GM21825 (cell line): ENCODE measurements around the gene OS9.
A peak's percentile ranks its signal among the peaks of the same experiment; 100 is the strongest.

ENCODE experiments used
- ATAC-seq: cut with Tn5 transposase; IDR thresholded peaks from one replicate; pipeline ENCODE4 v1.9.1; 2021; ENCODE audit warnings: mild to moderate bottlenecking, moderate library complexity; ENCODE audit not compliant: unreplicated experiment

The OS9 gene

DNA sequence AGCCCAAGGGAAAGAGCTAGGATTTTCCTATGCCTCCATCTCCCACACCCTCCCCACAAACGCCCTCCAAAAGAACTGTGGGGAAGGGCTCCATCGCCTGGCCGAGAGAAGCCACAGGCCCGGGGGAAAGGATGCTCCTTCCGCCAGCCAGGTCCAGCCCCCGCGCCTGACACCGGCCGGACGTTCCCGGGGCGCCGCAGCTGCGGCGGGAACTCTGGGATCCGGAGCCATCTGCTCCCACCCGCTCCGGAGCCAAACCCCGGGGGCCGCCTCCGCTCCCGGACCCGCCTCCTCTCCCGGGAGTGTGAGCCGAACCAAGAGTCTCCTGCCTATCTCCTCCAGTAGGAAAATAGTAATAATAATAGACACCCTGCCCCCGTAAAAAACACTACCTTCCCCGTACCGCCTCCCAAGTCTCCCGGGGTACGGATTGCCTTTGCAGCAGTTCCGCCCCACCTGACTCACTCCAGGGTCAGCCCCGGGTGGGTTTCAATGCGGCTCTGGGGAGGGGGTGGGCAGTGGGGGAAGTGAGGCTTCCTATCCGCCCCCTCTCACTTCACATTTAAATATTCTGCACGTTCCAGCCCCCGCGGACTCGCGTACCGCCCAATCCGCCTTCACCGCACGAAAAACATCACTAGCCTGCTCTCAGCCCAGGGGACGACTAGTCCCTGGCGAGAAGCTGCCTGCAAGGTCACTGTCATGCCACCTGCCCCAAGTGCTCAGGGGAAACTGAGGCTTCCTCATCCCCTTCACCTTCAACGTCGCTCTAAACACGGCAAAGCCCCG, 42.2 kb downstream of the OS9 start:
- ATAC-seq: no peak

DNA sequence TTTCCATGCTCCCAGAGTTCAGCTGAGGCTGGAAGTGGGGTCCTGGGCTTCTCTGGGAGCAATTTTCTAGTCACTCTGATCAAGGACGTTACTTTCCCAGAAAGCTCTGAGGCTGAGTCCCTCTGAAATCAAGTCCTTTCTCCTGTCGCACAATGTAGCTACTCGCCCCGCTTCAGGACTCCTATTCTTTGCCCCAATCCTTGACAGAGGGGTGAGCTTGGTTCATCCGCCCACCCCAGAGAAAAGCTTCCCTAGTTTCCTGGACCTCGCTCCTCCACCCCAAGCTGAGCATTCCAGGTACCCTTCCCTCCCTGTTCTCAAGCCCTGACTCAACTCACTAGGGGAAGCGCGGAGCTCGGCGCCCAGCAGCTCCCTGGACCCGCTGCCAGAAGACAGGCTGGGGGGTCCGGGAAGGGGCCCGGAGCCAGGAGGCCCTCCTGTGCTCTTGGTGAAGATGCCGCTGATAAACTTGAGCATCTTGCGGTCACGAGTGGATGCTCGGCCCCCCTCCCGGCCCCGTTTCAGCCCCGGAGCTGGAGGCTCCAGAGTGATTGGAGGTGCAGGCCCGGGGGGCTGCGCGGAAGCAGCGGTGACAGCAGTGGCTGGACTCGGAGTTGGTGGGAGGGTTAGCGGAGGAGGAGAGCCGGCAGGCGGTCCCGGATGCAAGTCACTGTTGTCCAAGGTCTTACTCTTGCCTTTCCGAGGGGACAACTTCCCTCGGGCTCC, 43.0 kb downstream of the OS9 start:
- no peak for ATAC-seq

DNA sequence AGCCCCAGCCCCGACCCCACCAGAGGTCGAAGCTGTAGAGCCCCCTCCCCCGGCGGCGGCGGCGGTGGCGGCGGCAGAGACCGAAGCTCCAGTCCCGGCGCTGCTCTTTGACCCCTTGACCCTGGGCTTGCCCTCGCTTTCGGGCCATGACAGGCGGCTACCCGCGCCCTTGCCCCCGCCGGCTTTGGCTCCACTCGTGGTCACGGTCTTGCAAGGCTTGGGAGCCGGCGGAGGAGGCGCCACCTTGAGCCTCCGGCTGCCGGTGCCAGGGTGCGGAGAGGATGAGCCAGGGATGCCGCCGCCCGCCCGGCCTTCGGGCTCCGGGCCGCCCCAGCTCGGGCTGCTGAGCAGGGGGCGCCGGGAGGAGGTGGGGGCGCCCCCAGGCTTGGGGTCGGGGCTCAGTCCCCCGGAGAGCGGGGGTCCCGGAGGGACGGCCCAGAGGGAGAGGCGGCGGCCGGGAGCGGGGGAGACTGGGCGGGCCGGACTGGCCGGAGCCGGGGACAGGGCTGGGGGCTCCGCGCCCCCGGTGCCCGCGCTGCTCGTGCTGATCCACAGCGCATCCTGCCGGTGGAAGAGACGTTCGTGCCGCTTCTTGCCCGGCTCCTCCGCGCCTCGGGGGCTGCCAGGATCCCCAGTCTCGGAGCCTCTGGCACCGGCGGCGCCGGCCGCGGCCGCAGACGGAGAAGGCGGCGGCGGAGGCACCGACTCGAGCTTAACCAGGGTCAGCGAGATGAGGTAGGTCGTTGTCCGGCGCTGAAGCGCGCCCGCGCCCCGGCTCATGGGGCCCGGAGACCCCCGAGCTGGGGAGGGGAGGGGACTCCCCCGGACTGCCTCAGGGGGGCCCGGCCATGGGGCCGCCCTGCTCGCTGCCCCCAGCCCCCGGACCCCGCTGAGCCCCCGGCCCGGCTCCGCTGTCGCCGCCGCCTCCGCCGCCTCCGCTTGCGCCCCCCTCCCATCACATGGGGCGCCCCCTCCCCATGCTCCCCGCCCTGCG, 43.8 kb downstream of the OS9 start:
- ATAC-seq: no peak

DNA sequence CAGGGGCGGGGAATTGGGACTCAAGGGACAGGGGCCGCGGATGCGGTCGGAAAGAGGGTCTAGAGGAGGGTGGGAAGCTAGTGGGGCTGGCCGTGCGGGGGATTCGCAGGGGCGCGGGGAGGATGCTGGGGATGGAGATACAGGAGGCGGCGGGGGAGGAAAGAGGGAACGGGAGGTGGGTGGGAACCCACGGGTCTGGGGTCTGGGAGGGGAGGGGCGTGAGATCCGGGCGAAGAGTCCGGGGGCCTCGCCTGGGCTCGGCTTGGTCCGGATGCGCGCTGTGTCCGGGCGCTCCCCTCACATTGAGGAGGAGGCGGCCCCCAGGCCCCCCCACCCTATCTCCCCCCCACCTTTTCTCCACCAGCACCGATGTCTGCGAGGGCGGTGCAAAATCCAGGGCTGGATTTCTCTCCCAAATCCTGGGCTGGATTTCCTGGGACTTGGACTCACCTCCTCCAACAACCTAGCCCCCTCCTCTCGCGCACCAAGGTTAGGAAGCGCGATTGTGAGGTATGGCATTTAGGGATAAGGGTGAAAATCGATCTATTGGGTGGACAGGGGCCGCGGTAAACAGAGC, 44.8 kb downstream of the OS9 start, which contains the start of gene AGAP2:
Gene AGAP2 (minus strand): TSS at position 82 of the 577 bp plus-strand sequence. CDS start 496 bp downstream, outside the sequence.
- ATAC-seq: no peak

DNA sequence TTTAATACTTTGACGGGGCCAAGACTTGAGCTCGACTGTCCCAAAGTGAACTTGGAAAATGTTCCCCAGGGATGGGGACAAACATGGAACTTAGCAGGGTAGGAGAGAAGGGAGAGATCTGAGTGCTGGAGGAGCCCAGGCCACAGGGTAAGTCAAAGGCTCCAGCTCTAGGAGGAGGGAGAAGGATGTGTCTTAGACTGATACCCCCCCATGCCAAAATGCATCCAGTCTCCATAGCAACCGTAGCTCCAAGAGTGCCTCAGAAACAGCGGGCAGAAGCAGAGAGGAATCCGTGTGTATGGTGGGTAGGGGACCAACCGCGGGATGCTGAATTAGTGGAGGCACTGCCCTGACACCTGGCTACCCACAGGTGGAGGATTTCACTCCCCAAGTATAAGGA, 45.5 kb downstream of the OS9 start:
- no peak for ATAC-seq

DNA sequence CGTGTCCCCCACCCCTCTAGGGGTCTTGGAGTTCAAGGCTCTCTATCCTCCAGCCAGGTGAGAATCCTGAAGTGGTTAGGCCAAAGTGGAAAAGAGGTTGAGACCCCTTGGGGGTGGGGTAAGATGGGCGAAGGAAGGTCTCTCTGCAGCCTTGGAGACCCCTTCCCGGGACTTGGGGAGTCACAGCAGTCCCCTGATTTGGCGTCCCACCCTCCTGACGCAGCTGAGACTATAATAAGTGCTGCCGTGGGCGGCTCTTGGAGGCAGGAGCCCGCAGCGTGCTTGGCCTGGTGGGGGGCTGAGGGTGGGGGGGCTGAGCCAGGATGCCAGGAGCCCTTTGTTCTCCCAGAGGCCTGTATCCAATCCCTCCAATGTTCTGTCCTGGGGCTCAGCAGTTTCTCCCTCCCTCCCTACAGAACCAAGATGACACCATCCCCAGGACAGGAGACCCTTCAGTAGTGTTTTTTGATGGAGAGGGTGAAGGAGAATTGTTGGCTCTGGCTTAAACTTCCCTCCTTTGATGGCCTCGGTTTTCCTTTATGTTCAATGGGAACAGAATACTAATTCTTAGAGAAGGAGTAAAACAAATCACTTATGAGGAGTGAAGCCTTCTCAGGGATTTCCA, 46.1 kb downstream of the OS9 start:
- no peak for ATAC-seq

DNA sequence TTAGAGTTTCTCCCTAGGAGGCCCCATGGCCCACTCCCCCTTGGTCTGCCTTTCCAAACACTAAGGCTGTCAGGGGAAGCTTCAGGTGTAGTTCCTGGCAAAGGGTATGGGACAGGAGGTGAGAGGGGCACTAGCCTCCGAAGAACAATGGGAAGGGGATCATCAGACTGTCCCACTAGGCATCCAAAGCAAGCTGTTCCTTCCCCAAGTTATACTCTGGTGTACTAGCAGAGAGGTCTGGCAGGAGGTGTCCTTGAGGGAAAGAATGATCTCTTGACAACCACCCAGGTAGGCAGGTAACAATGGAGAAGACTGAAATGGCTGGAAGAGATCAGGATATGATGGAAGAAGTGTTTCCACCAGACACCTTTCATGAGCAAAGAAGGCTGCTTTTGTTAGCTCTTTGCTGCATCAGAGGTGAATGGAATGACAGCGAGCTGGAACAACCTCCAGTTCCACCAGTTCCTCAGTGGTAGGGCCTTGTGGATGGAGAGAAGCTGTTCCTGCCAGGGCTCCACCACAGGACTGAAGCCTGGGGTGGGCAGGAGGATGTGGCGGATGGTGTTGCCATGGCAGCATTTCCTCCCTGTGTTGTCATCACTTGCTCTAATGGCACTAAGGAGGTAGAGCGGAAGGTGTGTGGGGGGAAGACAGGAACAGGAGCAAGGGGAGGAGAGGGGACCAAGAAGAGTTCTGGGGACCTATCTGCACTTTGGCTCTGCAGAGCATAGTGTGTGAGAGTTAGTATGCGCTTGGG, 46.9 kb downstream of the OS9 start:
- peak; percentile 50 for ATAC-seq

DNA sequence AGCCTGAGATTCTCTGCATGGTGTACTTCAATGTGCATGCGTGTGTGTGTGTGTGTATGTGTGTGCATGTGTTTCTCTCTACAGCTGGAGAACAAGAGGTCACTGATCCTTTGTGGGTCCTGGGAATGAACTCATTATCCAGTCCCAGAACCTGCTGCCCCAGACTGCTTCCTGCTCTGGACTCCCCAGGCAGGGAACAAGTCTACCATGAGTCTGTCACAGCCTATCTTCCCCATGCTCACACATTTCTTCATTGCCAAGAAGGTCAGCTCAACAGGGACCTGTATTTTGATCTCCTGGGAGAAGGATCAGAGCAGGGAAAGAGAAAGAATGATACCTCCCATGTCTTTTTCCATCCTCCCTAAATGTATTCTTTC, 47.5 kb downstream of the OS9 start:
- ATAC-seq: no peak

DNA sequence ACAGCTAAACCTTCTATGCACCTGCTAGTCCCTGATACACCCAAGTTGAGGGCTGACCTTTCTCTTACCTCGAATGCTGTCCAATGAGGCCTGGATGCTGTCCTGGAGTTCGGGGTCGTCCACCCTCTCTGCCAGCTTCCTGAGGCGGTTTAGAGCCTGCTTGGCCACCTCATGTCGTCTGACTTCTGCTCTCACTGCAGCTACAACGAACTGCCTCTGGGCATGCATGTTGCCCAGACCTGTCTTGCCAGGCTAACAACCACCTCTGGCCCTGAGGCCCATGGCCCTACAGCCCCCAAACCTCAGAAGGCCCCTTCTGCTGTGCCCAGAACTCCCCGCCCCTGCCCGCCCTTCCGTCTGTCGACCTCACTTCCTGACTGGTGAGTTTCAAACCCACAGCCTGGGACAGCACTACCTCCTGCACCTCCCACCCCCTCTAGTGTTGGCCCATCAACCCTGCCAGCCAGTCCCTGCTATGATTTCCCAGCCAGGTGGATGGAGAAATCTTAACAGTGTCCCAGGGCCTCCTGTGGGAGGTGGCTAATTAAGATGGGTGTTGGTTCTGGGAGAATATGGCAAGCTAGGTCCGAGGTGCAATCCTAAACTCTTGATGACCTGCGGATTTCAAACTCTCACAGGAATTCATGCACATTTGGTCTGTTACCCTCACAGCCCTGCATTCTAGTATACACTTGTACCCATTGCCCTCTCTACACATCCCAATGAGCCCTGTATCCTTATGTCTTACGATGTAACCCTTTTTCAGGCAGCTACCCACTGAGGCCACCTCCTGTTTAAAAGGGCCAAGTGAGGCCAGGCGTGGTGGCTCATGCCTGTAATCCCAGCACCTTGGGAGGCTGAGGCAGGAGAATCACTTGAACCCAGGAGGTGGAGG, 48.2 kb downstream of the OS9 start:
- ATAC-seq: peak; percentile 58

DNA sequence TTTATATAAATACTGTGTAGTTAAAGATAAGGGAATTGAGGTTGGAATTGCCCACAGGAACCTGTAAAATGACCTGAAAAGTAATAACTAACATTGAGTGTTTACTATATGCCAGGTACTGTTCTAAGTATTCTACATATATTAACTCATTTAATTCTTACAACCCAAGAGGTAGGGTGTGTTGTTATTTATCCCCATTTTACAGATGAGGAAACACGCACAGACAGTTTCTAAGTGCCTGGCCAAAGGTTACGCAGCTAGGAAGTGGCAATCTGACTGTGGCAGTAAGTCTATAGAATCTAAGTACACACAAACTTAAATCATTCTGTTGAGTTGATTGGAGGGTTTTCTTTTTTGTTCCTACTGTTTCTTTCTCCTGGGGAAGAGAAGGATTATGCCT, 49.8 kb downstream of the OS9 start:
- ATAC-seq: no peak

DNA sequence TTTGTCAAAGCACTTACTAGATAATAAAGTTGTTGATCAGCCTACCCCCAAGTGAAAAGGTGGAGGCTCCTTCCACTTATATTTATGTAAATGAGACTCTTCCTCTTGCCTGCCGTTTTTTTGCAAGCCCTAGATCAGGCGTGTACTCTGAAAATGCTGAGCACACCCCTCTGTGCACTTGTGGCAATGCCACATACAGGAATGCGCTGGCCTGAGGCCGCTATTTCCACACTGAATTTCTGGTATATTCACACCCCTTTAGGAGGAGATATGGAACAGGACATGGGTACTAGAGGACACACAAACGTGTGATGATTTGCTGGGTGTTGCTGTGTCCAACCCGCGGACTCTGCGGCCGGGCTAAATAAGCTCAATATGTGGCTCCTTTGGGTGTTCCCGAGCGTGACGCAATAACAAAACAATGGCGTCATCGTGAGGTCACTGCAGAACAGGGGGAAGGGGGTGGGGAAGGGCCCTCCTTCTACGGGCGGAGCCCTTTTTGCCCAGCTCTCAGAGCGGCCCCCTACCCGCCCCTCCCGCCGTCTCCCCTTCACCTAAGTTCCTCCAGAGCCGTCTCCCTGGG, 50.4 kb downstream of the OS9 start:
- peak; percentile 34 for ATAC-seq

DNA sequence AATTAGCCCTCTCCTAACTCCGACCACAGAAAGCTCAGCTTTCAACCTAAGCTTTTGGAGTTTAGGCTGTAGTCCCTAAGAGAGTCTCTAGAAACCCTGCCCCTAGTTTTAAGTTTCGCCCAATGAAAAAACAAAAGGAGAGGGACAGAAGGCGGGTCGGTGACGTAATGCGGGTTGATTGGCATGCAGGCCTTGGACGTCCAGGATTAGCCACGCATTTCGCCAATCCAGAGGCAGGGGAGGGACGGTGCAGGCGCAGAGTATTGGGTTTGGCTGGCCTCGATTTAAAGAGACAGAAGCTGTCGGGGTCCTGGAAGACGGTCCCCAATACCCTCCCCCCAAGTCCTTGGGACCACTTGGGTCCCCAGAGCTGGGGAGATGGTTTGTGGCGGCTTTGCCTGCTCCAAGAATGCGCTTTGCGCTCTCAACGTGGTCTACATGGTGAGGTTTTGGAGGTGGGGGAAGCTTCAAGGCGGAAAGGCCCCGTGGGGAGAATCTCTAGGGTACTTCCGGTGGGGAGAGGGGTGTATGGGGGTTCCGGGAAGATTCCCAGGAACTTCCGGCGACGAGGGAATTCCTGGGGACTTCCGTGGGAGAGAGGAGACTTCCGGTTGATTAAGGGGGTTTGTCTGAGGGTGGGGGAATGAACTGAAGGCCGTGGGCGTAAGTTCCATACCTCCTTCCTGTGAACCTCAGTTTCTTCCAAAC, 51.0 kb downstream of the OS9 start, which contains the start of gene TSPAN31:
Gene TSPAN31 (plus strand): TSS at position 263 of the 708 bp plus-strand sequence. CDS start 116 bp downstream, at position 379.
- ATAC-seq: peak; percentile 73

DNA sequence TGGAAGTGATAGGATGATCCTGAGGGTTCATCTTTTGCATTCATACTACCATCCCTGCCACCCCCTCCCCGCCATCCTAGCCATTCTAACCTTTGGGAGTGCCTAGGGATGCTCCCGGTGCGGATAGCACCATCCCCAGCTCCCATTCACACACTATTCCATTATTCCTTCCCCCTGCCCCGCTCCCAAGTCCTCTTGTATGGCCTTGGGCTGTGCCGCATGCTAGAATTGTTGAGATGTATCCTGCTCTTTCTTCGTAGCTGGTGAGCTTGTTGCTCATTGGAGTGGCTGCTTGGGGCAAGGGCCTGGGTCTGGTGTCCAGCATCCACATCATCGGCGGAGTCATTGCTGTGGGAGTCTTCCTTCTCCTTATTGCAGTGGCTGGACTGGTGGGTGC, 51.6 kb downstream of the OS9 start:
- no peak for ATAC-seq

DNA sequence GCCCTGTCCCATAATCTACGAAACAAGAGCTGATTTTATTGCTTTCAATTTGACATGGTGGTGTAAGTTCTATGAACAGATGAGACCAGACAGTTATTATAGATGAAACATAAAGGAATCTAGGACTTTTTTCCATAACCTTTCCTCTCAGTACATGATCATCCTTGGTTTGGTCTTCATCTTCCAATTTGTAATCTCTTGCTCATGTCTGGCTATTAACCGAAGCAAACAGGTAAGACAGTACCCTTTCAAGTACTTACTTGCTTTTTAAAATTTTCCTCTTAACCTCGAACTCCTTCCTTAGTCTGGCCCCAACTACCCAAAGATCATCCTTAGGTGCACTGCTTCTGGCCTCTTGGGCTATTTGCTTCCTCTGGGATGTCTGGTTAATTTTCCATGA, 52.1 kb downstream of the OS9 start:
- ATAC-seq: no peak

DNA sequence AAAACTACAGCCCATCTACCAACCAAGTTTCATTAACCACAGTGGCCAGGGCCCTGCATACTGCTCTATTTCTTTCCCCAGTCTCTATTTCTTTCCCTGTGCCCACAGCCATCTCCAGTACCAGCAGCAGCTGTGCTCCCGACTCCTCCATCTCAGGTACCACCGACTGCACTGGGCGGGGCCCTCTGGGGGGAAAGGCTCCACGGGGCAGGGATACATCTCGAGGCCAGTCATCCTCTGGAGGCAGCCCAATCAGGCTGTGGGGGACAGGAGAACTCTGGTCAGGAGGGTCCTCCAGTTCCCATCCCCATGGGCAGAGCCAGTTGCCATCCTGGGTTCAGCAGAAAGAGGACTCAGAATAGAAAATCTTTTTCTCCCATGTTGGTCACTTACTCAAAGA, 55.1 kb downstream of the OS9 start:
- ATAC-seq: no peak

DNA sequence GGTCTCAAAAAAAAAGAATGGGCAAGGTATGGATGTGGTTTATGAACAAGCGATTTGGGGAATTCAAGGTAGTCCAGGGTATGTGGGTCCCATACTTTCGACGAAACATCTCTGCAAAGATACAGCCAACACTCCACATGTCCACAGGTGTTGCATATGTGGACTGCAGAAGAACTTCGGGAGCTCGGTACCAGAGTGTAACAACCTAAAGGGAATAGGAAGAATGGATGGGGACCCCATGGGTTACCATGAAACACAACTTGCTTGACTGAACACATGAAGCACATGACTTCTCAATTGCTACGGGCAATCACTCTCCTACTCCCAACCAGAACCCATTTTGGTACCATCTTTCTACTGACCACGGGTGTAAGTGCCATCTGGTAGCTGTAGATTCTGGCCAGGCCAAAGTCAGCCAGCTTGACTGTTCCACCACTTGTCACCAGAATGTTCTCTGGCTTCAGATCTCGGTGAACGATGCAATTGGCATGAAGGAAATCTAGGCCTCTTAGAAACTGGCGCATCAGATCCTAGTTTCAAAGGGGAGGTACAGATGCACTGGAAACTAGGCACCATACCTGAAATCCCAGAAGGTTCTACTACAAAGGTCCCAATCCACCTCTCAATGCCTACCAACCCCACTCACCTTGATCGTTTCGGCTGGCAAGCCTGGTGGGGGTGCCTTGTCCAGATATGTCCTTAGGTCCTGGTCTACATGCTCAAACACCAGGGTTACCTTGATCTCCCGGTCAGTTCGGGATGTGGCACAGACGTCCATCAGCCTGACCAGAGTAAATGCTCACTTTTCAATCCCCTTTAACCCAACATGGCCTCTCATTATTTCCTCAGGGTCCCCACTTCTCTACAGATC, 56.9 kb downstream of the OS9 start:
- ATAC-seq: no peak

DNA sequence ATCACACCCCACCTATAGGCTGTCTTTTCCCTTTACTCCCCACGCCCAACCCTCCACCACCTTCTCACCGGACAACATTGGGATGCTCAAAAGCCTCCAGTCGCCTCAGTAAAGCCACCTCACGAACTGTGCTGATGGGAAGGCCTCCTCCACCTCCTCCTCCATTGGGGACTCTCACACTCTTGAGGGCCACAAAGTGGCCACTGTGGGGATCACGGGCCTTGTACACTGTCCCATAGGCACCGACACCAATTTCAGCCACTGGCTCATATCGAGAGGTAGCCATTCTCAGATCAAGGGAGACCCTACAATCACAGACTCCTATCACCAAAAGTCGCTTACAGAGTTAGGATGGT, 57.5 kb downstream of the OS9 start:
- ATAC-seq: no peak
